Fibroblast of upper back skin (primary cell): ENCODE data around the gene LRGUK.

ENCODE experiments used
- DNase-seq: peaks from one replicate; pipeline ENCODE4 v3.0.0-alpha.2; 2013

Gene LRGUK

GRCh38 chr7:134126596-134126965 lies 559 bp upstream of the LRGUK start:
- DNase-seq, result no peak

DNA sequence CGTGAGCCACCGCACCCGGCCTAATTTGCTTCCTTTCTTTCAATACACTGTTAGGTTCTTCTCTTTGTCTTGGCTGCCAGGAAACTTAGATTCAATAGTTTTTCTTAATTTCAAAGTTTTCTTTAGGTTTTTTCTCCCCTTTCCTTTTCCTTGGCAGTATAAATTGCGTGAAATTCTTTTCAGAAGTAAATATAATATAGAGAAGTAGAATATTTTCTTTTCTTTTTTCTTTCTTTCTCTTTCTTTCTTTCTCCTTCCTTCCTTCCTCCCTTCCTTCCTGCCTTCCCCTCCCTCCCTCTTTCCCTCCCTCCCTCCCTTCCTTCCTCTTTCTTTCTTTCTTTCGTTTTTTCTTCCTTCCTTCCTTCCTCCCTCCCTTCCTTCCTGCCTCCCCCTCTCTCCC lies 1.7 kb downstream of the LRGUK start:
- DNase-seq, result no peak

DNA sequence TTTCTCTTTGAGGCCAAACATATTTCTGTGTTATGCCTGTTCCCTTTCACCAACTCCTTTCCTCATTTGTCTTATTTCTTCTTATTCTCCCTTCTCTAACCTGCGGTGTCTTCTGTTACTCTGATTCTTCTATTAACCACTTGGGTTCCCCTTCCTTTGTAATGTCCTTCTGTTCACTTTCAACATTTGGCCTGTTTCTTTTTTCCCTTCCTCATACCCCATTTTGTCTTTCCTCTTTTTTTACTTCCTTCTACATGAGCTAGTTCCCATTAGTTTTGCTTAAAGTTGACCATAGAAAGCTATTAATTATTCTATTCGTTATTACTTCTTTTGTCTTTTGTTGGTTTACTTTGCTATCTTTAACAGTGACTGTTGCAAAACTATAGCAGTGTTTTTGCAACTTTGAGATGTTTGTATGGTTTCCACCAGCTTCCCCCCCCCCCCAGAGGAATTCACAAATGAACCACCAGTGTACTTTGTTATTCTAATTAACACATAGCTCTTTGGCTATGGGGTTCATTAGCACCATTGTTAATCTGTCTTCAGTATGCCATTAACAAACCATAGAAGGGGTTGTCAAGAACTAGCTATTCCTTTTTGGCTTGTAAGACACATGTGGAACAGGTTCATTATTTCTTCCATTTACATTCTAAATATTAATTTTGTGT lies 2.9 kb downstream of the LRGUK start:
- no peak for DNase-seq

- no peak for DNase-seq
Observed at GRCh38 chr7:134134004-134134403, 6.9 kb downstream of the LRGUK start.

- peak; percentile 50 for DNase-seq
Observed at GRCh38 chr7:134140889-134141867, 14.0 kb downstream of the LRGUK start.

- DNase-seq, result no peak
Observed at GRCh38 chr7:134141868-134142264, 14.7 kb downstream of the LRGUK start.

DNA sequence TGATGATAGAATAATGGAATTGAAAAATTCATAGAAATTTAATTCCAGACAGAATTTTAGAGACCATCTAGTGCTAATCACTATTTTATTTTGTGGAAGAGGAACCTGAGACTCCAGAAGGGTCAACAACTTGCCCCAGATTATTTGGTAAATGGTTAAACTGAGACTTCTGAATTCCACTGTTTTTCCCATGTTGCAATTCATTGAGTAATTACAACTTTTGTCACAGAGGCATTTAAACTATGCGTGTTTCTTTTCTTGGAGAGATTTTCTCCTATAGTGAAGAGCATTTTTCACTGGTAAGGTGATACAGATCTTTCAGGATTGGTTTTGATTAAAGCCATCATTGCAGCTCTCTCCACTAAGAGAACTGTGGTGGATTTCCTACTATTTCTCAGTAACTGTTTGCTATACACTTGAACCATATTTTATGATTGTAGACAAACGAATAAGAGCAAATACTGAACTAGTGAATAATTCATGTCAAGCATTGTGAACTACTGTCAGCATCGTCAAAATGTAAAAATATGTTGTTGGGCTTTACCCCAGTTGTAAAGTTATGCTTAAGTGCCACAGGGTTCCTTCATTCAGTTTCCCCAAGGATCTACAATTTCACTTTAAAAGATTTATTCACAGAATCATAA lies 26.5 kb downstream of the LRGUK start:
- peak; percentile 16 for DNase-seq

DNA sequence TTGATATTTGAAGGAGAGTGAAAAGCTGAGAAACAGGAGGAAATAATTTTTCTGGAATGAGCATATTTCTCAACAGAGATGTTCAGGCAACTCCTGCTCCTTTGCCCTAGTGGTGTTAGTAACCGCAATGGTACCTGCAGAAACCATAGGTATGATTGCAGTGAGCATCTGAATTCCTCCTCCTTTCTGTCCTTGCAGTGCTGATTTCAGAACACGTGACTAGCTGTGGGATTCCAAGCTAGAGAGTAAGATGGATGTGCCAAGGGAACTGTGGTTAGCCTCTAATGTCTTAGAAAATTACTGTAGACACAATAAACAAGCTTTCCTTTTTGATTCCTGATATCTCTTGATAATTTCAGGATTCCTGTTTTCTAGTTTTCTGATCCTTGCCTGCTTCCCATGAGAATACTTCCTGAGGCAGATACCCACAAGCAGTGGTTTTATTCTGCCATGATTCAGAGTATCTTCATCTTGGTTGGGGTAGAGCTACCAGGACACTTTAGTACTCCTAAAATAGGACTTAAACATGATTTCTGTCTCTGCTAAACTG lies 27.5 kb downstream of the LRGUK start:
- DNase-seq, result peak; percentile 27

GRCh38 chr7:134155206-134155605 lies 28.1 kb downstream of the LRGUK start:
- DNase-seq, result no peak

DNA sequence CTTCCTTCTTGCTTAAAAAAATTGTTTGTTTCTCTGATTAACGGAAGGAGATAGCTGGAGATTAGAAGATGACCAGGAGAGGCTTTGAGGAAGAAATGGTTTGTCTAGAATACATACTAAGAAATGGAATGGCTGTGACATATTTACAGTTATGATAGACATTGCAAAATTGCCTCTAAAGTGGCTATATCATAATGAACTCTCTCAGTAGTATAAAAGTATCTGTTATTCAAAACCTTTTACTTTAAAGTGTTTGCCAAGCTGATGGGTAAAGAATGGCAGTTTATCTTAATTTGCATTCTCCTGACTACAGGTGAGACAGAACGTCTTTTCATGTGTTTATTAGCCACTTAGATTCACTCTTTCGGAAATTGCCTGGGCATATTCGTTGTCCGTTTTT lies 28.7 kb downstream of the LRGUK start:
- DNase-seq, result no peak

DNA sequence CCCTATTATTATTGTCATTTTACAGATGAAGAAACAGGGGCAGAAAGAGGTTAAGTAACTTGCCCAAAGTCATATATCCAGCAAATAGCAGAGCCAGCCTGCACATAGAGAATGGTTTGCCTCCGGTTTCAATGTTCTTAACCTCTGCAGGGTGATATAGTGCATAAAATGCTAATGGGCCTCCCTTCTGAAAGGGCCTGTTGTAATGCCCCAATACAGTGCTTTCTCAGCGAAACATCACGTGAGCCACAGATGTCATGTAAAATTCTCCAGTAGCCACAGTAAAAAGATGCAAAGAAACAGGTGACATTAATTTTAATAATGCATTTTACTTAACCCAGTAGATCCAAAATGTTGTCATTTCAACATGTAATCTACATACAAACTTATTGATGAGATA lies 38.1 kb downstream of the LRGUK start:
- DNase-seq, result no peak

- no peak for DNase-seq
Observed at GRCh38 chr7:134167250-134167649, 40.1 kb downstream of the LRGUK start.

DNA sequence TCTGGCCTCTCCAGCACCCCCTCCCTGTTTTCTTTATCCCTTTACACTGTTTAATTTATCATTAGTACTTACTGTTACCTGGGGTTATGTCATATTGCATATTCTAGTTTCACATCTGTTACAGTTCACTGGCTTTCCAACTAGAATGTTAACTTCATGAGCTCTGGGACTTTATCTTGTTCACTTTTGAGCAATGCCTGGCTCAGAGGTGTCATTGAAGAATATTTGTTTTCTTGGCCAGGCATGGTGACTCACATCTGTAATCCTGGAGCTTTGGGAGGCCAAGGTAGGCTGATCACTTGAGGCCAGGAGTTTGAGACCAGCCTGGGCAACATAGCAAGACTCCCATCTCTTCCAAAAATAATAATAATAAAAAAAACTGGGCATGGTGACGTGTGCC lies 40.7 kb downstream of the LRGUK start:
- no peak for DNase-seq

GRCh38 chr7:134174795-134175261 lies 47.7 kb downstream of the LRGUK start:
- peak; percentile 74 for DNase-seq

DNA sequence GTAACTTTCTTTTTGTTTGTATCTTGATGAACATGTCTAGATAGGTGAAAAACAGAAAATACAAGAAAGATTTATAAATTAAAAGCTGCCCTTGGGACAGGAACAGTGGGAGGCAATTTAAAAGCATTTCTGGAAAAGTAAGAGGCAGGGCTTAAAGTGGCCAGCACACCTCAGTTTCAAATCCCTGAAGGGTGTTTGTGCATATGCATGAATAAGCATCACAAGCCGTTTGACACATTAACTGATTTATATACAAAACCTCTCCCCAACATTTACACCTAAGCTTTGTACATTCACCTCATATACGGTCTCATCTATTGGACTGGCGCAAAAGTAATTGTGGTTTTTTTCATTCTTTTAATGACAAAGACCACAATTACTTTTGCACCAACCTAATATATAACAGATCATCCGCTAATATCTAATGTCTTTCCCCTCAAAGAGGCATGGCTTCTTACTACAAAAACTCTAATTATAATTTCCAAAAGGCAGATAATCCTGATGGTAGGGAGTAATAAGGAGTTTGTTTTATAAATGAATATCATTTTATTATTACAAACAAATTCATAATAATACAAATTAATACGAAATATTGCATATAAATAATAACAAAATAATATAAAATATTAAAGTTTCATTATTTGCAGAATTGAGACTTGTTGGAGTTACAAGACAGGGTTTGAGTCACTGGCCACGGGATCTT lies 48.3 kb downstream of the LRGUK start:
- DNase-seq, result no peak

GRCh38 chr7:134176037-134176350 lies 48.9 kb downstream of the LRGUK start:
- peak; percentile 61 for DNase-seq

GRCh38 chr7:134179036-134180011 lies 52.2 kb downstream of the LRGUK start:
- DNase-seq, result no peak

DNA sequence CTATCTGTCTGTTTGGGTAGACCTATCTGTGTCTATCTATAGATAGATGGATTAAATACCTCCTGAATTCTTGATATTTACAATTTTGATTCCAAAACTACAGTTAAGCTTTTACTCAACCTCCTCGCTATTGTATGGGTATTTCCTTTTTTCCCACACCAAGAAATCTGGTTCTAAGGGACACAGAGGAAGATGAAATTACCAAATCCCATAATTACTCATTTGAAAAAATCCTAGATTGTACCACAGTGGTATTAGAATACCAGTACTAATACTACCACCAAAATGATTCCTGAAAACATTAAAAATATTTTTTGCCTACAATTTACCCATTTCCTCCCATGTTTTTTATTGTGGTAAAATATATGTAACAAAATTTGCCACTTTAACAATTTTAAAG lies 53.2 kb downstream of the LRGUK start:
- DNase-seq, result no peak

GRCh38 chr7:134182078-134182477 lies 54.9 kb downstream of the LRGUK start:
- peak; percentile 11 for DNase-seq

DNA sequence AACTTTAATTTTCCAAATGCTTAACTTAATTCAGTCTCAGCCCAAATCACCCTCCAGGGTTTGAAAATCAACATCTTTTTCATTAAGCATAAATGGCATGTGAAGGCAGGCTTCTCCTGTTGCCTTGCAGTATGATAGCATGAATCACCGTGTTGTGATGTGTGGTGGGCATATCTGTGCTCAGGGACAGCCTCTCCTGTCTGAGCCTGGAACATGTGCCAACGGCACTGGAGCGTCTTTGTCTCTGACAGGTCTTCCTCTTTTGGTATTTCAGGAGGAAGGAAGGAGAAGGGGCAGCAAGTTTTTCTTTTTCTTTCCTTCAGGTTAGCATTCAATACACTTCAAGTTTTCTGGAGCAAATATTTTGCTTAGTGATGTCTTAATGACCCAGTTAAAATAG lies 57.6 kb downstream of the LRGUK start:
- DNase-seq, result peak; percentile 8

- peak; percentile 24 for DNase-seq
Observed at GRCh38 chr7:134186027-134186426, 58.9 kb downstream of the LRGUK start.

DNA sequence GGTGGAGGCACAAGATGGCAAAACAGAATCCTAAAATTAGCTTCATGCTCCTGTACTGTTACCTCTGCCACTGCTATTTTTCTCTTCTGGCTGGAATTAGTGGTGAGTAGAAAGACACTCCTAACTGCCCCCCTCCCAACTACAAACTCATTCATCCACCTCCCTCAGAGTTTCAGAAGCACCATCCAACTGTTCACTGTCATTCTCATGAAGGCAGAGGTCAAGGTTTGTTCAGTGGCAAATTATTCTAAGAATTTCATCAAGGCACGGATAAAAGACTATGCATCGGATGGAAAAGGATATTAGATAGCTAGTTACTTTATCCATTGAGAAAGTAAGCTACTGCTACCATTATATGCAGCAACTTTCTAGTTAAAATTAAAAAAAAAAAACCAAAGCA lies 59.7 kb downstream of the LRGUK start:
- no peak for DNase-seq
